Measurements from ENCODE around the gene TTC23.
A peak's percentile ranks its signal among the peaks of the same experiment; 100 is the strongest.

The TTC23 gene

DNA sequence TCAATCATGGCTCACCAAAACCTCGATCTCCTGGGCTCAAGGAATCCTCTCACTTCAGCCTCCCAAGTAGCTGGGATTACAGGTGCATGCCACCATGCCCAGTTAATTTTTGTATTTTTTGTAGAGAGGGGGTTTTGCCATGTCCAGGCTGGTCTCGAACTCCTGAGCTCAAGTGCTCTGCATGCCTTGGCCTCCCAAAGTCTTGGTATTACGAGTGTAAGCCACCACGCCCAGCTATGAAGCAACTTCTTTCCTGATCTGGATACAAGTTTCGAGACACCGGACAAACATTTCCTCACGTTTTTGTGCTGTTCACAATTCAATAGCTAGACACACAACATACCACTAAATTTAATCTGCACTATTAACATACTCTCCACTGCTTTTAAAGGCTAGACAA is 147.9 kb downstream of the TTC23 start:
- DNase-seq, result no peak
- peaks cover 7% of the 10 kb centered on the region; the same call in 1 of the 2 replicates for H3K27me3 ChIP-seq (replicated peaks; ENCODE audit: insufficient read depth, low read length)
- H3K9ac ChIP-seq (ENCODE audit: low read length), result no peak overlapping the region
- 0 out of 2 replicates have a peak, but pooled peaks cover 6% of the 10 kb centered on the region for H3K4me1 ChIP-seq (ENCODE audit: low read length)
- H3K79me2 ChIP-seq (ENCODE audit: low read length), result no peaks in the 10 kb centered on the region
- H4K20me1 ChIP-seq (ENCODE audit: insufficient read depth, low read length), result no peaks in the 10 kb centered on the region
- no peaks in the 10 kb centered on the region for H3K36me3 ChIP-seq (replicated peaks; ENCODE audit: insufficient read depth, low read length)
- TF ChIP-seq EZH2phosphoT487 (IDR thresholded peaks at IDR 0.05; ENCODE audit: low read length) (no peak), EZH2 (optimal IDR thresholded peaks at IDR 0.05; ENCODE audit: low read depth, low read length) (no peak)
- TF ChIP-seq, protein P1, sequence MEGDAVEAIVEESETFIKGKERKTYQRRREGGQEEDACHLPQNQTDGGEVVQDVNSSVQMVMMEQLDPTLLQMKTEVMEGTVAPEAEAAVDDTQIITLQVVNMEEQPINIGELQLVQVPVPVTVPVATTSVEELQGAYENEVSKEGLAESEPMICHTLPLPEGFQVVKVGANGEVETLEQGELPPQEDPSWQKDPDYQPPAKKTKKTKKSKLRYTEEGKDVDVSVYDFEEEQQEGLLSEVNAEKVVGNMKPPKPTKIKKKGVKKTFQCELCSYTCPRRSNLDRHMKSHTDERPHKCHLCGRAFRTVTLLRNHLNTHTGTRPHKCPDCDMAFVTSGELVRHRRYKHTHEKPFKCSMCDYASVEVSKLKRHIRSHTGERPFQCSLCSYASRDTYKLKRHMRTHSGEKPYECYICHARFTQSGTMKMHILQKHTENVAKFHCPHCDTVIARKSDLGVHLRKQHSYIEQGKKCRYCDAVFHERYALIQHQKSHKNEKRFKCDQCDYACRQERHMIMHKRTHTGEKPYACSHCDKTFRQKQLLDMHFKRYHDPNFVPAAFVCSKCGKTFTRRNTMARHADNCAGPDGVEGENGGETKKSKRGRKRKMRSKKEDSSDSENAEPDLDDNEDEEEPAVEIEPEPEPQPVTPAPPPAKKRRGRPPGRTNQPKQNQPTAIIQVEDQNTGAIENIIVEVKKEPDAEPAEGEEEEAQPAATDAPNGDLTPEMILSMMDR (IDR thresholded peaks at IDR 0.05; ENCODE audit: low read length), result no peak
- H3K9me3 ChIP-seq (replicated peaks; ENCODE audit: insufficient read depth, low read length), result no peaks in the 10 kb centered on the region
- H3K9me2 ChIP-seq (replicated peaks; ENCODE audit: insufficient read depth, low read length), result no peaks in the 10 kb centered on the region
- H3K4me2 ChIP-seq (ENCODE audit: low read depth, low read length), result no peak overlapping the region
- no peak overlapping the region for H3K27ac ChIP-seq (ENCODE audit: low read length)
- H2AFZ ChIP-seq (ENCODE audit: low read length), result no peak overlapping the region
- H3K4me3 ChIP-seq (ENCODE audit: low read length), result no peak overlapping the region
- no peaks in the 10 kb centered on the region for H3F3A ChIP-seq (ENCODE audit: insufficient read depth, low read length)

GRCh38 chr15:99100245-99101173 is 148.9 kb downstream of the TTC23 start:
- TF ChIP-seq EZH2 (optimal IDR thresholded peaks at IDR 0.05; ENCODE audit: low read depth, low read length), result no peak
- TF ChIP-seq, protein P1 (IDR thresholded peaks at IDR 0.05; ENCODE audit: low read length), result peak; percentile 87
- Histone ChIP-seq H3K4me3 (ENCODE audit: low read length) (peak overlapping the region; percentile 52), H3K4me2 (ENCODE audit: low read depth, low read length) (peak overlapping the region; percentile 90), H3K9ac (ENCODE audit: low read length) (peak overlapping the region; percentile 22; the same call in 1 of the 2 replicates), H4K20me1 (ENCODE audit: insufficient read depth, low read length) (no peaks in the 10 kb centered on the region), H3F3A (ENCODE audit: insufficient read depth, low read length) (no peaks in the 10 kb centered on the region), H3K27me3 (replicated peaks; ENCODE audit: insufficient read depth, low read length) (peaks cover 7% of the 10 kb centered on the region; the same call in 1 of the 2 replicates), H3K79me2 (ENCODE audit: low read length) (no peaks in the 10 kb centered on the region), H3K36me3 (replicated peaks; ENCODE audit: insufficient read depth, low read length) (no peaks in the 10 kb centered on the region), H3K27ac (ENCODE audit: low read length) (no peak overlapping the region), H3K9me2 (replicated peaks; ENCODE audit: insufficient read depth, low read length) (no peaks in the 10 kb centered on the region), H2AFZ (ENCODE audit: low read length) (peak overlapping the region; percentile 74), H3K9me3 (replicated peaks; ENCODE audit: insufficient read depth, low read length) (no peaks in the 10 kb centered on the region), H3K4me1 (ENCODE audit: low read length) (0 out of 2 replicates have a peak, but pooled peaks cover 6% of the 10 kb centered on the region)
- peak; percentile 67 for DNase-seq

GRCh38 chr15:99099661-99100060 is 149.7 kb downstream of the TTC23 start:
- H3K4me3 ChIP-seq (ENCODE audit: low read length), result no peak overlapping the region
- 0 out of 2 replicates have a peak, but pooled peaks cover 6% of the 10 kb centered on the region for H3K4me1 ChIP-seq (ENCODE audit: low read length)
- DNase-seq, result no peak
- TF ChIP-seq EZH2phosphoT487 (IDR thresholded peaks at IDR 0.05; ENCODE audit: low read length) (no peak), EZH2 (optimal IDR thresholded peaks at IDR 0.05; ENCODE audit: low read depth, low read length) (no peak)
- TF ChIP-seq, protein P1 (IDR thresholded peaks at IDR 0.05; ENCODE audit: low read length), result no peak
- H3K79me2 ChIP-seq (ENCODE audit: low read length), result no peaks in the 10 kb centered on the region
- no peaks in the 10 kb centered on the region for H4K20me1 ChIP-seq (ENCODE audit: insufficient read depth, low read length)
- H3K9me3 ChIP-seq (replicated peaks; ENCODE audit: insufficient read depth, low read length), result no peaks in the 10 kb centered on the region
- H3F3A ChIP-seq (ENCODE audit: insufficient read depth, low read length), result no peaks in the 10 kb centered on the region
- H2AFZ ChIP-seq (ENCODE audit: low read length), result no peak overlapping the region; the same call in 1 of the 2 replicates
- no peak overlapping the region for H3K4me2 ChIP-seq (ENCODE audit: low read depth, low read length)
- peaks cover 7% of the 10 kb centered on the region; the same call in 1 of the 2 replicates for H3K27me3 ChIP-seq (replicated peaks; ENCODE audit: insufficient read depth, low read length)
- no peak overlapping the region for H3K27ac ChIP-seq (ENCODE audit: low read length)
- H3K36me3 ChIP-seq (replicated peaks; ENCODE audit: insufficient read depth, low read length), result no peaks in the 10 kb centered on the region
- no peak overlapping the region for H3K9ac ChIP-seq (ENCODE audit: low read length)
- no peaks in the 10 kb centered on the region for H3K9me2 ChIP-seq (replicated peaks; ENCODE audit: insufficient read depth, low read length)

Data from MM.1S (cell line).